ENCODE results near the gene PHF21B. TPM values are rescaled to one million over a fixed set of nuclear protein-coding genes. Genes with fewer than 3 reads are reported as not detected.
"Not testable (repeated sequence)": the region's sequence is repeated elsewhere in the genome, so short reads cannot be mapped to it uniquely, and the experiment has no call there.

PHF21B gene
- total RNA-seq: not detected

DNA sequence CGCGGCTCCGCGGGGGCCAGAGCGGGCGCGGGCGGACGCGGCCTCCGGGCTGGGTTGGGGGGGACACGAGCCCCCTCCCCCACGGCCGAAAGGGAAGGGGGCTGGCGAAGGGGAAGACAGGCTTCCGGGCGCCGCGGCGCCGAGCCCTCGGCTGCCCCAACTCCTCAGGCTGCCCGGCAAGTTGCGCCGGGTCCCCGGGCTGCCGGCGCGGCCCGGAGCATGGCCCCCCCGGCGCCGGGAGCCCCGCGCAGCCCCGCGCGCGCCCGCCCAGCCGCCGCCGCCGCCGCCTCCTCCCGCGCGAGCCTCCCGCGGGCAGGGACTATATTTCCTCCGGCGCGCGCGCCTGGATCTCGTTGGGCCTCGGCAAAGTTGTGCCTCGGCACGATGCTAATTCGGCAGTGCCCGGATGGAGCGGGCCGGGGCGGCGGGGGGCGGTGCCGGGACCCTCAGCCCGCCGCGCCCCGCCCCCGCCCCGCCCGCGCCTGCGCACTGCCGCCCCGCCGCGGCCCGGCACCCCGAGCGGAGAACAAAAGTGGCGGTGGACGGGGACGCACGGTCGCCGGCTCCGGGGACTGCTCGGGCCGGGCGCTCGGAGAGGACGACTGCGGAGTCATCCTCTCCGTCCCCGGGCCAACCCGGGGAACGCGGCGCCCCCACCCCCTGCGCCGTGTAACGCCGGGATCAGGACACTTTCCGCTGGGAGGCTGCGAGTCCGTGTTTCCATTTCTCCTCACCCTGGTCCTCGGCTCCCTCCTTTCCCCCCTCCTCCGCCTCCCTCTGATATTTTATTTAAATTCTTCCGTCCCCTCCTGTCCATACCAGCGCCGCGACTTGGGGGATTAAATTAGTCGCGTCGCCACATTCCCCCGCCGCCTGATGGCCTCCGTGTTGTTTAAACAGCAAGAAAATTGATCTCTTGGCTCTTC is at the start of gene PHF21B:
Gene PHF21B, minus strand, starts transcription at position 400 of the 926 bp plus-strand sequence. CDS start 456 bp downstream, outside the sequence.
- Mint-ChIP-seq H3K4me3 (peak within 1 kb of the TSS; percentile 68), H3K27ac (no peak within 1 kb of the TSS), H3K4me1 (ENCODE audit: low read depth) (peaks cover 13% of the 10 kb centered on the region), H3K36me3 (peaks cover 3% of the 10 kb centered on the region), H3K9me3 (no peaks in the 10 kb centered on the region), H3K27me3 (peaks cover 56% of the 10 kb centered on the region)
- ChIA-PET CTCF (no interaction called here), POLR2A (interaction anchor here (0.6 kb wide), 1 partner anchor 210 kb away, joined by 5 read pairs; no protein-coding TSS in a partner anchor)
- peak; percentile 18 for DNase-seq
- intact Hi-C loops (cut with micrococcal nuclease): no loop called here

DNA sequence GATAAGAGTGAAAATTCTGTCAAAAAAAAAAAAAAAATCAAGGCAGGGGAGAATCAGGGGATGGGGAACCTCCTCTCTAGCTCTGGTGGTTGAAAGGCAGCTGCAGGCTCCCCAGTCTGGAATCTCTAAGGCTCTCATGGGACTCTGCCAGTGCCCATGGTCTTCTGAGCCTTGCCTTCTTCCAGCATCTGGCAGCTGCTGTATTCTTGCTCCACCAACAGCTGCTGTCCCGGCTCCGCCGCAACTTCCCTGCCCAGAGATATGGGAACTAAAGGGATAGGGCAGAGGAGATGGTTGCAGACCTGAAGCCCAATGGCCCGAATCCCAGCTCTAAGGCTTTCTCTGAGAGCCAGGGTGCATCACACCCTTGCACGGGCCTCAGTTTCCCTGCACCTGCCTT is 49.5 kb upstream of the PHF21B start:
- no peaks in the 10 kb centered on the region for H3K36me3 Mint-ChIP-seq
- intact Hi-C loops (cut with micrococcal nuclease): no loop called here
- no peaks in the 10 kb centered on the region for H3K9me3 Mint-ChIP-seq
- H3K27me3 Mint-ChIP-seq: peaks cover 16% of the 10 kb centered on the region
- H3K4me1 Mint-ChIP-seq (ENCODE audit: low read depth): peaks cover 12% of the 10 kb centered on the region
- ChIA-PET CTCF (no interaction called here), POLR2A (no interaction called here)
- no peak overlapping the region for H3K4me3 Mint-ChIP-seq
- DNase-seq: no peak
- no peak overlapping the region for H3K27ac Mint-ChIP-seq

- H3K36me3 Mint-ChIP-seq: no peaks in the 10 kb centered on the region
- H3K4me3 Mint-ChIP-seq: no peak overlapping the region
- no peak for DNase-seq
- CTCF ChIA-PET: no interaction called here
- H3K9me3 Mint-ChIP-seq: no peaks in the 10 kb centered on the region
- peaks cover 7% of the 10 kb centered on the region for H3K4me1 Mint-ChIP-seq (ENCODE audit: low read depth)
- POLR2A ChIA-PET: no interaction called here
- H3K27me3 Mint-ChIP-seq: peaks cover 15% of the 10 kb centered on the region
- intact Hi-C loops (cut with micrococcal nuclease): no loop called here
- H3K27ac Mint-ChIP-seq: no peak overlapping the region
Measured at GRCh38 chr22:45058622-45058912, 48.8 kb upstream of the PHF21B start.

- Mint-ChIP-seq H3K27me3 (peaks cover 26% of the 10 kb centered on the region), H3K9me3 (no peaks in the 10 kb centered on the region), H3K36me3 (no peaks in the 10 kb centered on the region), H3K27ac (no peak overlapping the region), H3K4me3 (no peak overlapping the region), H3K4me1 (ENCODE audit: low read depth) (peaks cover 4% of the 10 kb centered on the region)
- no peak for DNase-seq
- CTCF ChIA-PET: no interaction called here
- intact Hi-C loops (cut with micrococcal nuclease): no loop called here
- POLR2A ChIA-PET: no interaction called here
Measured at GRCh38 chr22:45055936-45056335, 46.1 kb upstream of the PHF21B start.

GRCh38 chr22:45053571-45053970 is 43.8 kb upstream of the PHF21B start:
- DNase-seq: no peak
- Mint-ChIP-seq H3K9me3 (no peaks in the 10 kb centered on the region), H3K4me3 (no peak overlapping the region), H3K36me3 (no peaks in the 10 kb centered on the region), H3K27ac (no peak overlapping the region), H3K4me1 (ENCODE audit: low read depth) (peaks cover 3% of the 10 kb centered on the region), H3K27me3 (peaks cover 36% of the 10 kb centered on the region)
- ChIA-PET CTCF (no interaction called here), POLR2A (no interaction called here)
- intact Hi-C loops (cut with micrococcal nuclease): no loop called here

DNA sequence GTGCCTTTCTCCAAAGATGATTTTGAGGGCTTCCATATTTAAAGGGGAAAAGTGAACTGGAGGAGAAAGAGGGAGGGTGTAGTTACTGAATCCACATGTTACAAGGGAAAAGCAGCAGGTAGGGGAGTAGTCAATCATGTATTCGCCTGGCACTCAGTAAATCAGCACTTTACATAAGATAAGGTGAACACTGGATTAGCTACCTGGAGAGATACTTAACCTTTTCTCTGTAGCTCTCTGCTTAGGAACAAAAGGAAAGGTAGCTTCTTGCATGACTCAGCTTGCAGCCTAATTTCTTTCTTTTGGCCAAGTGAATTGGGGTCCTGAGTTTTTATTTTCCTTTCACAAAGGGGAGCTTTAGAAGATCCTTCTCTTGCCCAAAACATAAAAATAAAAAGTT is 43.3 kb upstream of the PHF21B start:
- Mint-ChIP-seq H3K36me3 (no peaks in the 10 kb centered on the region), H3K27ac (no peak overlapping the region), H3K9me3 (no peaks in the 10 kb centered on the region), H3K4me1 (ENCODE audit: low read depth) (no peaks in the 10 kb centered on the region), H3K4me3 (no peak overlapping the region), H3K27me3 (peaks cover 38% of the 10 kb centered on the region)
- ChIA-PET POLR2A (no interaction called here), CTCF (no interaction called here)
- intact Hi-C loops (cut with micrococcal nuclease): no loop called here
- no peak for DNase-seq

- H3K4me1 Mint-ChIP-seq (ENCODE audit: low read depth); DNase-seq; H3K4me3 Mint-ChIP-seq; intact Hi-C loops (cut with micrococcal nuclease); H3K9me3 Mint-ChIP-seq; CTCF ChIA-PET; POLR2A ChIA-PET; H3K36me3 Mint-ChIP-seq; H3K27ac Mint-ChIP-seq: not testable (repeated sequence)
- H3K27me3 Mint-ChIP-seq: peaks cover 37% of the 10 kb centered on the region
Measured at GRCh38 chr22:45052665-45053064, 42.9 kb upstream of the PHF21B start.

- no peaks in the 10 kb centered on the region for H3K36me3 Mint-ChIP-seq
- H3K9me3 Mint-ChIP-seq: peaks cover 3% of the 10 kb centered on the region
- H3K4me1 Mint-ChIP-seq (ENCODE audit: low read depth): no peaks in the 10 kb centered on the region
- ChIA-PET CTCF (no interaction called here), POLR2A (no interaction called here)
- no peak for DNase-seq
- no peak overlapping the region for H3K27ac Mint-ChIP-seq
- H3K4me3 Mint-ChIP-seq: no peak overlapping the region
- H3K27me3 Mint-ChIP-seq: peaks cover 41% of the 10 kb centered on the region
- intact Hi-C loops (cut with micrococcal nuclease): no loop called here
Measured at GRCh38 chr22:45051946-45052345, 42.1 kb upstream of the PHF21B start.

- intact Hi-C loops (cut with micrococcal nuclease): no loop called here
- H3K36me3 Mint-ChIP-seq: no peaks in the 10 kb centered on the region
- ChIA-PET POLR2A (no interaction called here), CTCF (no interaction called here)
- peaks cover 43% of the 10 kb centered on the region for H3K27me3 Mint-ChIP-seq
- no peak for DNase-seq
- H3K4me3 Mint-ChIP-seq: no peak overlapping the region
- no peak overlapping the region for H3K27ac Mint-ChIP-seq
- peaks cover 7% of the 10 kb centered on the region for H3K9me3 Mint-ChIP-seq
- H3K4me1 Mint-ChIP-seq (ENCODE audit: low read depth): no peaks in the 10 kb centered on the region
Measured at GRCh38 chr22:45051419-45051818, 41.6 kb upstream of the PHF21B start.

GRCh38 chr22:45047260-45047659 is 37.5 kb upstream of the PHF21B start:
- H3K9me3 Mint-ChIP-seq: peaks cover 7% of the 10 kb centered on the region
- no peak overlapping the region for H3K4me3 Mint-ChIP-seq
- H3K36me3 Mint-ChIP-seq: no peaks in the 10 kb centered on the region
- H3K4me1 Mint-ChIP-seq (ENCODE audit: low read depth): no peaks in the 10 kb centered on the region
- H3K27me3 Mint-ChIP-seq: peaks cover 41% of the 10 kb centered on the region
- POLR2A ChIA-PET: no interaction called here
- H3K27ac Mint-ChIP-seq: no peak overlapping the region
- CTCF ChIA-PET: no interaction called here
- intact Hi-C loops (cut with micrococcal nuclease): no loop called here
- DNase-seq: no peak

DNA sequence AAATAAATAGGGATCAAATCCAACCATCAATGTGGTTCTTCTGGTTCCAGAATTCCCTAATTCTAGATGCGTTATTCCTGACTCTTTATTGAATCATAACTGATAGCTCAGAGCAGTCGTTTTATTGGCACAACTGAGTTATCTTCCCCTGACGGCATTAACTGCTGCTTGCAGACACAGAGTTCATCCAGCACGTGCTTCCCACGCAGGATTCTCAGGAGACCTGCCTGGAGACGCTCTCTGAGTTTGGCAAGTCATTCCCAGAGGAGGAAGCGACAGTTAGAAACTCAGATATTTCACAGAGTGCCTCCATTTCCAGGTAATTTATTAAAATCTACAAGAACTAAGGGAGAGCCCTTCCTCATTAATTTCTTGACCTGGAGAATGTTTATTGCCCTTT is 35.4 kb upstream of the PHF21B start:
- no peak overlapping the region for H3K27ac Mint-ChIP-seq
- intact Hi-C loops (cut with micrococcal nuclease): no loop called here
- ChIA-PET CTCF (no interaction called here), POLR2A (no interaction called here)
- H3K36me3 Mint-ChIP-seq: no peaks in the 10 kb centered on the region
- H3K4me1 Mint-ChIP-seq (ENCODE audit: low read depth): no peaks in the 10 kb centered on the region
- H3K27me3 Mint-ChIP-seq: peaks cover 31% of the 10 kb centered on the region
- no peak overlapping the region for H3K4me3 Mint-ChIP-seq
- no peak for DNase-seq
- H3K9me3 Mint-ChIP-seq: peaks cover 7% of the 10 kb centered on the region

DNA sequence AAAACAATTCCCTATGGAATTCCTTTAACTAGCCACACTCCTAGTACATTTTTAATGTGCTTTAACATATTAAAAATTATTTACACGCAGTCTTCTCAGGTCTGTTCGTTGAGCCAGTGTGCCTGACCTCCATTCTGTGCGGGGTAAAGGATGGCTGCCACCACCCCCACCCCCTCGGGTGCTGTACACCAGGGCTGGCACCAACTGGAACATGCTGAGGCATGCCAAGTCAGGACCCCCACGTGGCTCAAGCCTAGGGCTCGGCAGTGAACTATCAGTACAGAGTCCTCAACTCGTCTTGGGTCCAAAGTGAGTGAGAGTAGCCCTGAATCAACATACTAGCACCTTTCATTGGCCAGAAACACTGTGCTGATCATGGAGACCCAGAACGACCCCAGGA is 32.5 kb upstream of the PHF21B start:
- intact Hi-C loops (cut with micrococcal nuclease): no loop called here
- Mint-ChIP-seq H3K27ac (no peak overlapping the region), H3K4me1 (ENCODE audit: low read depth) (no peaks in the 10 kb centered on the region), H3K27me3 (peaks cover 21% of the 10 kb centered on the region), H3K9me3 (peaks cover 16% of the 10 kb centered on the region), H3K36me3 (no peaks in the 10 kb centered on the region), H3K4me3 (no peak overlapping the region)
- POLR2A ChIA-PET: no interaction called here
- CTCF ChIA-PET: no interaction called here
- DNase-seq: no peak

GRCh38 chr22:45039133-45039532 is 29.3 kb upstream of the PHF21B start:
- intact Hi-C loops (cut with micrococcal nuclease): no loop called here
- no peaks in the 10 kb centered on the region for H3K4me1 Mint-ChIP-seq (ENCODE audit: low read depth)
- ChIA-PET POLR2A (no interaction called here), CTCF (no interaction called here)
- no peak overlapping the region for H3K27ac Mint-ChIP-seq
- H3K4me3 Mint-ChIP-seq: no peak overlapping the region
- no peaks in the 10 kb centered on the region for H3K36me3 Mint-ChIP-seq
- peaks cover 13% of the 10 kb centered on the region for H3K27me3 Mint-ChIP-seq
- DNase-seq: no peak
- H3K9me3 Mint-ChIP-seq: peaks cover 9% of the 10 kb centered on the region
